NCI-H2107 (cell line): ENCODE measurements around the gene ZNF394.

Experiments used
- DNase-seq: peaks from one replicate; lab custom pipeline; 2025; lab: John Stamatoyannopoulos, UW

The ZNF394 gene

DNA sequence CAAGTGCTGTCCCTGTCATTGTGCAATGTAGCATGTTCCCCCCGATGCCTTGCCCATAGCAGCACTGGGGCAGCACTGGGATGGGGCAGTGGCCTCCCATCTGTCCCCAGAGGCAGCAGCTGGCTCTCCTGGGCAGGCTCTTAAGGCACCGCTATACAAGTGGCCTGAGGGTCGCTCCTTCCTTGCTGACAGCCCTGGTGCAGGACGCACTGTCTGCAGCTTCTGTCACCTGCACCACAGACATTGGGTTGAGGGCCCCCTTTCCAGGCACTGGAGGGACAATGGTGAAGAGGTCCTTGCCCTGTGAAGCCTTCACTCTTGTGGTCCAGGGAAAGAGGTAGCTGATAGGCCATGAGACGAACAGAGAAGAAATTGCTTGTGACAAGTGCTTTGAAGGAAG, 50.8 kb downstream of the ZNF394 start:
- DNase-seq, result no peak

DNA sequence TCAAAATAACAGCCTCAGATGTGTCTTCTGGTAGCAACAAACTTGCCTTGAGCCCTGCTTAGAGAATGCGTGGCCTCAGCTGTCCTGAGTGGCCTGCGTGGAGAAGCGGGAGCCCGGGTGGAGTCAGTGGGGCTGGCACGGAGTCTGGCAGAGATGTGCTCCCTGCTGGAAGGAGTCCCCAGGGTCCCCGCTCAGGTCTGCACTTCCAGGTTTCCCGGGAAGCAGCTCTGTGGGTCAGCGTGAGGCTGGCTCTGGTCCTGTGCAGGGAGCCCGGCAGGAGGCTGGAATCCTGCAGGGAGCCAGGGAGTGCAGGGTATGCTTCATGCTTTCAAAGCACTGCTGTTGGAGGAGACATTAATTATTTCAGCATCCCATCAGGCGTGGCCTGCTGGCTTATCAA, 51.2 kb downstream of the ZNF394 start:
- no peak for DNase-seq

DNA sequence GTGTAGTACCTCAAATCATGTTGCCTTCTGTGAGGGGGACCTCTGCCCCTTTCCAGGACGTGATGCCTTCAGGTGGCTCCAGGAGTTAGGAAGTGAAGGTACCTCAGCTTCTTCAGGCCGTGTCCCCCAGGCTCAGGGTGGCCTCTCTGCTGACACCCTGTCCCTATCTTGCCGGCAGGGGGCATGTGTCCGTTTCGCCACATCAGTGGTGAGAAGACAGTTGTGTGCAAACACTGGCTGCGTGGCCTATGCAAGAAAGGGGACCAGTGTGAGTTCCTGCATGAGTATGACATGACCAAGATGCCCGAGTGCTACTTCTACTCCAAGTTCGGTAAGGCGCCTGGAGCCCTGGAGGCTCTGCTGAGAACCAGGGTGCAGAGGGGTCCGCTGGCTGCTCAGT, 52.1 kb downstream of the ZNF394 start:
- no peak for DNase-seq

DNA sequence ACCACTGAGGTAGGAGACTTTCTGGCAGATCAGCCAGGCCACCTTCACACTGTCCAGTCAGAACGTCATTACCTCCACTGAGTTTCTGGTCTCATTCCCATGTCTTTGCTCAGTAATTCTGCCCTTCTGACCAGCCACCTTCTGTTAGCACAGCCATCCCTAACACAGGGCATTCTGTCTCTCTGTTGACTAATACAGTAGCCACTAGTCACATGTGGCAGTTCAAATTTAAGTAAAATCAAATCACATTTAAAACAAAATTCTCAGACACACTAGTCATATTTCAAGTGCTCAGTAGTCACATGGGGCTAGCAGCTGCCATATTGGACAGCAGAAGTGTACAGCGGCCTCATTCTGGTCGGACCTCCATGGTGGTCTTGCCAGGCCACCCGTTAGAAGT, 54.0 kb downstream of the ZNF394 start:
- no peak for DNase-seq
